Measurements from ENCODE around the gene VWDE. TPM values are rescaled to one million over a fixed set of nuclear protein-coding genes. Genes with fewer than 3 reads are reported as not detected.

Gene VWDE
- polyA plus RNA-seq, 1 donor from 2014 or later, result 0.27 TPM

GRCh38 chr7:12322284-12322902 lies 81.3 kb downstream of the VWDE start:
- H2AFZ ChIP-seq (ENCODE audit: low read depth, low read length), result no peak overlapping the region
- H3K36me3 ChIP-seq (ENCODE audit: insufficient read depth, low read length), result no peaks in the 10 kb centered on the region
- H4K20me1 ChIP-seq (ENCODE audit: insufficient read depth), result no peaks in the 10 kb centered on the region
- H3F3A ChIP-seq (ENCODE audit: insufficient read depth, low read length, poor library complexity, severe bottlenecking), result no peaks in the 10 kb centered on the region
- no peak overlapping the region for H3K4me2 ChIP-seq (ENCODE audit: low read length)
- H3K9me2 ChIP-seq (ENCODE audit: insufficient read depth, low read length), result no peaks in the 10 kb centered on the region
- no peaks in the 10 kb centered on the region for H3K27me3 ChIP-seq (ENCODE audit: insufficient read depth, low read depth, low read length)
- no peak overlapping the region for H3K9ac ChIP-seq (ENCODE audit: low read length)
- H3K4me3 ChIP-seq (ENCODE audit: low read length), result no peak overlapping the region
- no peak for TF ChIP-seq TAF1 (IDR thresholded peaks at IDR 0.05; ENCODE audit: low read depth)
- TF ChIP-seq, protein P1, sequence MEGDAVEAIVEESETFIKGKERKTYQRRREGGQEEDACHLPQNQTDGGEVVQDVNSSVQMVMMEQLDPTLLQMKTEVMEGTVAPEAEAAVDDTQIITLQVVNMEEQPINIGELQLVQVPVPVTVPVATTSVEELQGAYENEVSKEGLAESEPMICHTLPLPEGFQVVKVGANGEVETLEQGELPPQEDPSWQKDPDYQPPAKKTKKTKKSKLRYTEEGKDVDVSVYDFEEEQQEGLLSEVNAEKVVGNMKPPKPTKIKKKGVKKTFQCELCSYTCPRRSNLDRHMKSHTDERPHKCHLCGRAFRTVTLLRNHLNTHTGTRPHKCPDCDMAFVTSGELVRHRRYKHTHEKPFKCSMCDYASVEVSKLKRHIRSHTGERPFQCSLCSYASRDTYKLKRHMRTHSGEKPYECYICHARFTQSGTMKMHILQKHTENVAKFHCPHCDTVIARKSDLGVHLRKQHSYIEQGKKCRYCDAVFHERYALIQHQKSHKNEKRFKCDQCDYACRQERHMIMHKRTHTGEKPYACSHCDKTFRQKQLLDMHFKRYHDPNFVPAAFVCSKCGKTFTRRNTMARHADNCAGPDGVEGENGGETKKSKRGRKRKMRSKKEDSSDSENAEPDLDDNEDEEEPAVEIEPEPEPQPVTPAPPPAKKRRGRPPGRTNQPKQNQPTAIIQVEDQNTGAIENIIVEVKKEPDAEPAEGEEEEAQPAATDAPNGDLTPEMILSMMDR (IDR thresholded peaks at IDR 0.05; ENCODE audit: poor library complexity, severe bottlenecking), result peak; percentile 82
- peak; percentile 91 for TF ChIP-seq SMC3 (conservative IDR thresholded peaks at IDR 0.05; ENCODE audit: poor library complexity)
- peak; percentile 85 for TF ChIP-seq RAD21 (conservative IDR thresholded peaks at IDR 0.05)
- no peak overlapping the region for H3K27ac ChIP-seq (ENCODE audit: low read length)
- H3K9me3 ChIP-seq (ENCODE audit: low read length), result no peaks in the 10 kb centered on the region
- H3K79me2 ChIP-seq (replicated peaks; ENCODE audit: insufficient read depth, low read length), result no peaks in the 10 kb centered on the region

DNA sequence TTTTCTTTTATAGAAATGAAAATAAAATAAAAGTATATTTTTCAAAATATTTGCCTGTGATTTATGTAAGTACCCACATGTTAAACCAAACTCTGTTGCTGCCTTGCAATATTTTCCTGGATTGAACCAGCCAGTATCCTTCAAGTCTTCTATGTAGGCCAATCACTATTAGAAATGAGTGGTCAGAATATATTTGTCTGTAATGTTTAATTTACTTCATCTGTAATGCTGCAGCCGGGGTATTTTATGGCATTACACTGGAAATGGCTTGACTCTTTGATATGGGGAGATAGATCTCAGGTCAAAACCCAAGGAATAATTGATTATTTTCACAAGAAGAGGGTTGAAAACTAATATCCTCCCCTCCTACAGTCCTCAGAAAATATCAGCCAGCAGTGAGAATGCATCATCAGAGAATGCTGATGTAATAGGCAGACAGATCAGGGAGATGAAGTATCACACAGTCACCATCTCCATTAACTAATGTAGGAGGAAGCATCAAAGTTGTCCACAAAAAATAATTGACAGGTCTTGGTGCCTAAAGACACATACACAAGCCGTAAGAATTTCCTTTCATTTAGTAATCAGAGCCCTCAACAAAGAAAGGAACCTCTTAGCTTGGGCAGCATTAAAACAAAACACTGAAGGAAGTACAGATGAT lies 82.5 kb downstream of the VWDE start:
- Histone ChIP-seq H3K27me3 (ENCODE audit: insufficient read depth, low read depth, low read length) (no peaks in the 10 kb centered on the region), H3K36me3 (ENCODE audit: insufficient read depth, low read length) (no peaks in the 10 kb centered on the region), H3K27ac (ENCODE audit: low read length) (no peak overlapping the region), H3K4me3 (ENCODE audit: low read length) (no peak overlapping the region), H3K9me2 (ENCODE audit: insufficient read depth, low read length) (no peaks in the 10 kb centered on the region), H3K79me2 (replicated peaks; ENCODE audit: insufficient read depth, low read length) (no peaks in the 10 kb centered on the region), H2AFZ (ENCODE audit: low read depth, low read length) (no peak overlapping the region), H4K20me1 (ENCODE audit: insufficient read depth) (no peaks in the 10 kb centered on the region), H3F3A (ENCODE audit: insufficient read depth, low read length, poor library complexity, severe bottlenecking) (no peaks in the 10 kb centered on the region), H3K4me2 (ENCODE audit: low read length) (no peak overlapping the region), H3K9ac (ENCODE audit: low read length) (no peak overlapping the region), H3K9me3 (ENCODE audit: low read length) (no peaks in the 10 kb centered on the region)
- TF ChIP-seq, protein P2, sequence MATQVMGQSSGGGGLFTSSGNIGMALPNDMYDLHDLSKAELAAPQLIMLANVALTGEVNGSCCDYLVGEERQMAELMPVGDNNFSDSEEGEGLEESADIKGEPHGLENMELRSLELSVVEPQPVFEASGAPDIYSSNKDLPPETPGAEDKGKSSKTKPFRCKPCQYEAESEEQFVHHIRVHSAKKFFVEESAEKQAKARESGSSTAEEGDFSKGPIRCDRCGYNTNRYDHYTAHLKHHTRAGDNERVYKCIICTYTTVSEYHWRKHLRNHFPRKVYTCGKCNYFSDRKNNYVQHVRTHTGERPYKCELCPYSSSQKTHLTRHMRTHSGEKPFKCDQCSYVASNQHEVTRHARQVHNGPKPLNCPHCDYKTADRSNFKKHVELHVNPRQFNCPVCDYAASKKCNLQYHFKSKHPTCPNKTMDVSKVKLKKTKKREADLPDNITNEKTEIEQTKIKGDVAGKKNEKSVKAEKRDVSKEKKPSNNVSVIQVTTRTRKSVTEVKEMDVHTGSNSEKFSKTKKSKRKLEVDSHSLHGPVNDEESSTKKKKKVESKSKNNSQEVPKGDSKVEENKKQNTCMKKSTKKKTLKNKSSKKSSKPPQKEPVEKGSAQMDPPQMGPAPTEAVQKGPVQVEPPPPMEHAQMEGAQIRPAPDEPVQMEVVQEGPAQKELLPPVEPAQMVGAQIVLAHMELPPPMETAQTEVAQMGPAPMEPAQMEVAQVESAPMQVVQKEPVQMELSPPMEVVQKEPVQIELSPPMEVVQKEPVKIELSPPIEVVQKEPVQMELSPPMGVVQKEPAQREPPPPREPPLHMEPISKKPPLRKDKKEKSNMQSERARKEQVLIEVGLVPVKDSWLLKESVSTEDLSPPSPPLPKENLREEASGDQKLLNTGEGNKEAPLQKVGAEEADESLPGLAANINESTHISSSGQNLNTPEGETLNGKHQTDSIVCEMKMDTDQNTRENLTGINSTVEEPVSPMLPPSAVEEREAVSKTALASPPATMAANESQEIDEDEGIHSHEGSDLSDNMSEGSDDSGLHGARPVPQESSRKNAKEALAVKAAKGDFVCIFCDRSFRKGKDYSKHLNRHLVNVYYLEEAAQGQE (IDR thresholded peaks at IDR 0.05; ENCODE audit: borderline replicate concordance), result no peak
- no peak for TF ChIP-seq EP300 (conservative IDR thresholded peaks at IDR 0.05; ENCODE audit: poor library complexity, severe bottlenecking)
- TF ChIP-seq, protein P1 (IDR thresholded peaks at IDR 0.05; ENCODE audit: poor library complexity, severe bottlenecking), result no peak
- TF ChIP-seq SMC3 (conservative IDR thresholded peaks at IDR 0.05; ENCODE audit: poor library complexity), result no peak
- TF ChIP-seq POLR2AphosphoS5 (IDR thresholded peaks at IDR 0.05), result no peak
- TF ChIP-seq MXI1 (conservative IDR thresholded peaks at IDR 0.05; ENCODE audit: poor library complexity, severe bottlenecking), result no peak
- TF ChIP-seq RAD21 (conservative IDR thresholded peaks at IDR 0.05), result no peak
- no peak for TF ChIP-seq TAF1 (IDR thresholded peaks at IDR 0.05; ENCODE audit: low read depth)
- no peak for TF ChIP-seq EZH2 (IDR thresholded peaks at IDR 0.05; ENCODE audit: borderline replicate concordance, insufficient read depth, low read length, poor library complexity, severe bottlenecking)

All from neural cell (in vitro differentiated cells).